Measurements from ENCODE around the gene PDSS1.
A peak's percentile ranks its signal among the peaks of the same experiment; 100 is the strongest.
"Not testable (repeated sequence)": the region's sequence is repeated elsewhere in the genome, so short reads cannot be mapped to it uniquely, and the experiment has no call there.

The PDSS1 gene

GRCh38 chr10:26739071-26739631, 41.6 kb downstream of the PDSS1 start:
- no peak for DNase-seq (ENCODE audit: low spot score)

DNA sequence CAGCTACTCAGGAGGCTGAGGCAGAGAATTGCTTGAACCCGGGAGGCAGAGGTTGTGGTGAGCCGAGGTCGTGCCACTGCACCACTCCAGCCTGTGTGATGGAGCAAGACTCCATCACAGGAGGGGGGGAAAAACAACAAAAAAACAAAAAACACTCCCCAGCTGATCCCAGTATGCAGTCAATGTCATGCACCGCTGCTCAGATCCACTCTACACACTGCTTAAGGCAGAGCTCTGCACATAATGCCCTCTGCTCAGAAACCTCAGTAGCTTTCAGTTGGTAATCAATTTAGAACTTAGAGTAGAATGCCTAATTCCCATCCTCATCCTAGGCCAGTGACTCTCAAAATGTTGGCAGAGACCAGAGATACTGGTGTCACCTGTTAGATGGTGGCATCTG, 43.9 kb downstream of the PDSS1 start:
- DNase-seq (ENCODE audit: low spot score), result no peak

DNA sequence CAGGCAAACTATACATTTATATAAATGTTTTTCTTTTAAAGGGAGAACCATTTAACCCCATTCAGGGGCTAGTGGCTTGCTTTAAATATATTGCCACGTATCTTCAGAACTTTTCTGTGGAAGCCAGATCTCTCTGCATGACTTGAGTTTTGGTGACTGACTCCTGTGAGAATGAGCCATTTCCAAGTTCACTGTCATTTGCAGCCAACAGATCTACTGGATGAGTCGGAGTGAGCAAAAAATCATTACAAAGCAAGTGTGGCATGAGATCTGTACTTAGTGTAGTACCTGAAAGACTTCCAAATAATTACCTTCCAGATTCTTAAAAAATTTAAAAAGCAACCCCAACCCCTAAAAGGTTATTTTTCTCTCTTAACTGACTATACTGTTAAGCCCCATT, 45.6 kb downstream of the PDSS1 start:
- DNase-seq (ENCODE audit: low spot score), result no peak

DNA sequence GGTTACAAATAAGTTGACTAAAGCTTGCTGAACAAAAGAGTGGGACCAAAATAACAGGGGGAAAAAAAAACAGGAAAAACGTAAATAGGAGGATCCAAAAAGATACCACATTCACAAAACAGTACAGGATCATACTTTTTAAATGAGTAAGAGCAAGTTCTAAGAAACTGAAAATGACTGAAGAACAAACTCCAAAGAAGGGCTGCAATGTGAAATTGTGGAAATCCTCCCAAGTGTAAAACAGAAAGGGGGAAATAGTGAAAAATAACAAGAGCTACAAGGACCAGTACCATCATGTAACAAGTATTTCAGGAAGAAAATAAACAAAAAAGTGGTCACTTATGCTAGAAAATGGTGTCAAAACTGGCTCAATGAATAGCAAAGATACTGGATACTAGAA, 46.3 kb downstream of the PDSS1 start:
- no peak for DNase-seq (ENCODE audit: low spot score)

DNA sequence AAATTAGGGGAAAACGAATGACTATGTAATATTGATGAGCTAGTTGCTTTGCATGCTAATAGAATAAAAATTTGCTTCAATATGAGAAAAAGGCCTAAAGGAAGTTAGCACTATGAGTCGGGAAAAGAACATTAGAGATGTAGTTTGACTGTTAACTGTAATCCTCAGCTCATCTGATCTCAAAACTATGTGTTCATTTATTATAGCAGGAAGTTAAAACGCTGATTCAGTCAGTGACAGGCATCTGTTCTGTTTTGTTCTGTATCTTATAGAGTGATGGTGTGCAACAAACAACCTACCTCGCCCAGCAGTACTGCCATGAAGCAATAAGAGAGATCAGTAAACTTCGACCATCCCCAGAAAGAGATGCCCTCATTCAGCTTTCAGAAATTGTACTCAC, 48.6 kb downstream of the PDSS1 start:
- no peak for DNase-seq (ENCODE audit: low spot score)

DNA sequence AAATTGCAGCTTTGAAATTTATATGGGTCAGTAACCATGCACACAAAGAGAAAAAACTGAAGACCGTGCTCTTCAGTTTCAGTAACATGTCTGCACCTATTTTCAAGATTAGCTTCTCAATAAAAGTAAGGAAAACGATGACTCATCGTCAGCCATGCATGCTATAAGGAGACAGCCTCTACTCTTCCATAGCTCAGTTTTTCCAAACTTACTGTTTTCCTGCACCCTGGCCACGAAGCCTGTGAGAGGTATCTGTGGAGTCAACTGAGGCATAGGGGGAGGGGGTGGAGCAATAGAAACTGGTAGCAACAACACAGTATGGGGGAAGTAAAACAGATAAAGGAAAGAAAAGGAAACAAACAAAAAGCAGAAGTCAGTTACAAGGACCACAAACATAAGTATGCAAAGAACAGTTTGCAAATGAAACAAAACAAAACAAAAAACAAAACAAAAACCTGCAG, 58.0 kb downstream of the PDSS1 start:
- DNase-seq (ENCODE audit: low spot score), result no peak

- no peak for DNase-seq (ENCODE audit: low spot score)
Observed at GRCh38 chr10:26759008-26759407, 61.5 kb downstream of the PDSS1 start.

DNA sequence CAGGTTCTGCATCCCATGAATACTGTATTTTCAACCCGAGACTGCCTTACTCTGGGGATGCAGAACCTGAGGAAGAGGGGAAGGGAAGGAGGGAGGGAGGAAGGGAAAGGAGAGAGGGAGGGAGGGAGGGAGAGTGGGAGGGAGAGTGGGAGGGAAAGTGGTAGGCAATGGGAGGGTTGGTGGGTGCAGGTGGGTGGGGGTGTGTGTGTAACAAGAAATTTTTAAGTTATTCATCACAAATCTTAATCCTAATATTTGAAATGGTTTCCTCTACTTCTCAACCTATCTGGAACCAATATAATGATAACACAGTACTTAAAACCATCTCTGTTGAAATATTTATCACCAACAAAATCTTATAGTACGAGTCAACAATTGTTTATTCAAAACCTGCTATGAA, 68.0 kb downstream of the PDSS1 start:
- no peak for DNase-seq (ENCODE audit: low spot score)

GRCh38 chr10:26770069-26770468, 72.6 kb downstream of the PDSS1 start:
- no peak for DNase-seq (ENCODE audit: low spot score)

- DNase-seq (ENCODE audit: low spot score), result no peak
Observed at GRCh38 chr10:26773633-26774032, 76.1 kb downstream of the PDSS1 start.

GRCh38 chr10:26776258-26776657, 78.8 kb downstream of the PDSS1 start:
- no peak for DNase-seq (ENCODE audit: low spot score)

GRCh38 chr10:26777686-26778085, 80.2 kb downstream of the PDSS1 start:
- no peak for DNase-seq (ENCODE audit: low spot score)

DNA sequence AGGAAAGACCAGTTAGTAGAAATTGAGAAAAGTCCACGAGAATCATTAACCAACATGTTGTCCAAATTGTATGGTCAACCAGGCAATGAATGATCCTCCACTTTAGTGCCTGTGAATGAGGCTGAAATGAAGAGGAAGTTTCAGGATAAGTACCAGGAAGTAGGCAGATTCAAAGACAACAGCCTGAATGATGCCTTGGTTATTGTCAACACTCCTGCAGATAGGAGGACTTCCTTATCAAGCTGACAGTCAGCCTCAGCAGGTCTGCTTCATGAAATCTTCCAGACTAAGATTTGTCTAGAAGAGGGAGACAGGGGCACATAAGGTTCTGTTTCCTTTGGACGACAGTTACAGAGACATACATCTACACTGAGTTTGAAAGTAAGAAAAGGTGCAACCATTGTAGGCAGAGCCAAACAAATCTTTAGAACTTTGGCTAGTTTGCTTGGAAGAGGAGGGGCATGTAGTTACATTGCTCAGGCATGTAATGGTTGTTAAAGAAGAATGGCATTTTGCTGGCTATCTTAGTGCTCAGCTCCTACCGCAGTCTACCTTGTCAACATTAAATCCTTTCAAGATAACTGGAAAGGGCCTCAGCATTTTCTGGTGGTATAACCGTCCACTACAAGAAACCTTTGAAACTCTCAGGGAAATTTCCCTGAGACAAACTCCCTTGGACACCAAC, 81.8 kb downstream of the PDSS1 start:
- no peak for DNase-seq (ENCODE audit: low spot score)

GRCh38 chr10:26780106-26780792, 82.7 kb downstream of the PDSS1 start:
- no peak for DNase-seq (ENCODE audit: low spot score)

DNA sequence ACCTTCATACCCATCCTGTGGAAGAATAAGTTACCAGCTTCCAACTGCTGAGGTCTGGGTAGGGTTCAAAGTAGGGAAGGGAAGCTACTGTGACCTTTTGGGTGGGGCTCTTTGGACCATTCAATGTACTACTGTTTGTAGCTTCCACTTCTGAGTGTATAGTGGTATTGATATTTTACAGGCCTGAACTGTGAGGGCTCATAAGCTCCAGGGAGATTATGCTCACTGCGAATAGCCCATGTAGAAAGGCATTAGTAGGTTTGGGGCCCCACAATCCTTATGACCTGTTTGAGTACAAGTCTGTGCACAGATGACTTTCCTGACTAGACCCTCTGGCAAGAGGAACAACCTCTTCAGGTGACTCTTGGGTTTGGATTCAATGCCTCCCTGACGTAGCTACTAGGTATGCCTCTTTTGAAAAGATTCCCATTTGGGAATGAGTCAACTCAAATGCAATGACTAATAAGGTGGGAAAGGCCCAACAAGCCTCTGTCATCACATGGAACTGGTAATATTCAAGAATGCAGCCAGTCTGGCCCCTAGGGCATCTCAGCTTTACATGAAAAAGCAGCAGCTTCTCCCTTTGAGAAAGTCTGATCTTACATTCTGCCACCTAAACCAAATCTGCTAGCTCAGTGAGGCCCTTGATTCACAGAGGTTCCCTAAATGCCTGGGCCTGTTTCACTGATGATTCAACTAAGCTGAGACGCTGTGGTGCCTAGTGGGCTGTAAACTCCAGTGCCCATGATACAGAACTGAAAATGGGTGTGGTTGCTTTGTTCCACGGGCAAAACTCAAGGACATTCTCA, 83.5 kb downstream of the PDSS1 start:
- DNase-seq (ENCODE audit: low spot score), result peak; percentile 73

DNA sequence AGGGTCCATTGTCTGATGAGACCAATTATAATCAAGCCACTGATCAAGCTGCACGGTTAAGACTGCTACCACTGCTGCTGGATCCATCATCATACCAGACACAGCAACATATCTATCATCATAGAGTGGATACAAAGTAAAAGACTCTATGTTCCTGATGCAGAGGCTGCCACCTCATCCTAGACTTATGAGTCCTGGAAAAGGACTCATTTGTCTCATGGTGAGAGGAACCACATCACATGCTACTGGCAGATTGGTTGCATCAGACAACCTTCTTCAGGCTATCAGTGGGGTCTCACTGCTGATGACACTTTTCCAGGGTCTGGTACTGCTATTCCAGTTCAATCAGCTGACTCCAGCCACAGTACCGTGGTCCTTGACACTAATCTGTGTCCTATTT, 84.3 kb downstream of the PDSS1 start:
- no peak for DNase-seq (ENCODE audit: low spot score)

- no peak for DNase-seq (ENCODE audit: low spot score)
Observed at GRCh38 chr10:26787362-26787761, 89.9 kb downstream of the PDSS1 start.

- not testable (repeated sequence) for DNase-seq (ENCODE audit: low spot score)
Observed at GRCh38 chr10:26789779-26790178, 92.3 kb downstream of the PDSS1 start.

- DNase-seq (ENCODE audit: low spot score), result no peak
Observed at GRCh38 chr10:26790221-26790995, 92.9 kb downstream of the PDSS1 start.

DNA sequence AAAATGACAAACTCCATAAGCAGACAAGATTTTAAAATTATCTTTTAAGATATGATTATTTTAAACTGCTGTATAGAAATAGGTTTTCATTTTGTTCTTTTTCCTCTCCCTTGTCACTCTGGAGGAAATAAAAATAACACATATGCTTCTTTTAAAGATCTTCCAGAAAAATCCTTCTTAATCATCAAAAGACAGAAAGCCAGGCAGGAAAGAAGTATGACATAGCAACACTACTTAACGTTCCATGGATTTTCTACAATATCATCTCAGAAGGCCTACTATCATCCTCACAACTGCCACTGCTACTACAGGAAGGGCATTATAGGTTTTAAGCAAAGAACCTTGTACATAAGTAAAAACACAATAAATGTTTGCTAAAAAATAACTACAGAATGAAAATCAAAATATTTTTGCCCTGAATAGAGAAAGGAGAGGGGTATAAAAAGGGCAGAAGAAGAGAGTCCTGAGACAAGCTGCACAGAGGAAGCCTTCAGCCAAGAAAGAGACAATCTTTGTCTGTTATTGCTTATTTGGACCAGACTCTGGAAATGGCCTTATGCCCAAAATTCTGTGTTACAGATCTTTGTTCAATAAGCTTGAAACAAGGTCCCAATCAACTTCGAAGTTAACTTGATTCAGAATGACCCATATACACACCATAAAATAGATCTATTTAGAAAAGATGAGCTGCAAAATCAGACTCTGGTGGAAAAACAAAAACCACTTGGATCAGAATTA, 95.4 kb downstream of the PDSS1 start:
- DNase-seq (ENCODE audit: low spot score), result no peak

Data from GM03348 (cell line).